Karpas-422 (cell line): ENCODE data around the gene USHBP1. TPM values are rescaled to one million over a fixed set of nuclear protein-coding genes. Genes with fewer than 3 reads are reported as not detected.

Source experiments
- DNase-seq: peaks from one replicate; pipeline ENCODE4 v3.0.0-alpha.2; 2015
- H2AFZ ChIP-seq: fragments of 200-600 bp; sonication (generic); 2 replicates; pipeline ENCODE4 v1.6.1; 2014; ENCODE audit warnings: antibody characterized with exemption, low read length, mixed read lengths
- H3K27ac ChIP-seq: fragments of 200-600 bp; sonication (generic); 2 replicates; pipeline ENCODE4 v1.5.1; 2014; ENCODE audit warnings: mild to moderate bottlenecking, low read length, moderate library complexity
- H3K27me3 ChIP-seq: fragments of 200-600 bp; sonication (generic); 2 replicates; pipeline ENCODE4 v1.6.1; 2014; ENCODE audit warnings: low read length, mixed read lengths
- H3K36me3 ChIP-seq: fragments of 200-600 bp; sonication (generic); 2 replicates; pipeline ENCODE4 v1.6.1; 2014; ENCODE audit warnings: low read length, mixed read lengths; ENCODE audit not compliant: insufficient read depth
- H3K4me1 ChIP-seq: fragments of 200-600 bp; sonication (generic); 2 replicates; pipeline ENCODE4 v1.6.1; 2014; ENCODE audit warnings: mild to moderate bottlenecking, low read length, mixed read lengths
- H3K4me2 ChIP-seq: fragments of 200-600 bp; sonication (generic); 2 replicates; pipeline ENCODE4 v1.6.1; 2014; ENCODE audit warnings: low read length, low read depth, mild to moderate bottlenecking; ENCODE audit not compliant: poor library complexity, severe bottlenecking
- H3K4me3 ChIP-seq: fragments of 200-600 bp; sonication (generic); 2 replicates; pipeline ENCODE4 v1.5.1; 2014; ENCODE audit warnings: mild to moderate bottlenecking, antibody characterized with exemption, low read length, mixed read lengths
- H3K79me2 ChIP-seq: fragments of 200-600 bp; sonication (generic); 2 replicates; pipeline ENCODE4 v1.6.1; 2014; ENCODE audit warnings: mild to moderate bottlenecking, low read length, mixed read lengths
- H3K9ac ChIP-seq: fragments of 200-600 bp; sonication (generic); 2 replicates; pipeline ENCODE4 v1.6.0; 2014; ENCODE audit warnings: low read length
- H3K9me2 ChIP-seq: fragments of 200-600 bp; sonication (generic), shearing (Covaris generic); replicated peaks from 2 replicates; pipeline ENCODE4 v1.6.0; 2014; ENCODE audit warnings: mild to moderate bottlenecking, low read length, moderate library complexity; ENCODE audit not compliant: insufficient read depth
- H3K9me3 ChIP-seq: fragments of 300-700, 200-600 bp; sonication (generic); 2 replicates; pipeline ENCODE4 v1.6.1; 2014; ENCODE audit warnings: low read length, mixed read lengths
- H4K20me1 ChIP-seq: fragments of 200-600 bp; sonication (generic); 2 replicates; pipeline ENCODE4 v1.6.1; 2014; ENCODE audit warnings: mild to moderate bottlenecking, antibody characterized with exemption, low read length, low read depth; ENCODE audit not compliant: insufficient read depth
- total RNA-seq: library from RNA; depleted of rRNA; stranded (reverse); fragments of >200 nt; shearing (Covaris generic); gene quantifications from 2 replicates; pipeline ENCODE4 v1.2.3, GENCODE V29; 2014; ENCODE audit warnings: low replicate concordance

The USHBP1 gene
- total RNA-seq, 1 experiment from 2014 or later, result not detected

GRCh38 chr19:17289489-17289888 is 24.9 kb upstream of the USHBP1 start:
- Histone ChIP-seq H4K20me1 (peaks cover 4% of the 10 kb centered on the region; the same call in 1 of the 2 replicates), H3K4me1 (peaks cover 10% of the 10 kb centered on the region), H2AFZ (no peak overlapping the region), H3K9ac (no peak overlapping the region), H3K4me3 (no peak overlapping the region), H3K9me3 (no peaks in the 10 kb centered on the region), H3K27me3 (no peaks in the 10 kb centered on the region), H3K79me2 (peaks cover 8% of the 10 kb centered on the region), H3K36me3 (peaks cover 10% of the 10 kb centered on the region), H3K27ac (no peak overlapping the region), H3K4me2 (no peak overlapping the region), H3K9me2 (no peaks in the 10 kb centered on the region)
- DNase-seq, result peak; percentile 86

DNA sequence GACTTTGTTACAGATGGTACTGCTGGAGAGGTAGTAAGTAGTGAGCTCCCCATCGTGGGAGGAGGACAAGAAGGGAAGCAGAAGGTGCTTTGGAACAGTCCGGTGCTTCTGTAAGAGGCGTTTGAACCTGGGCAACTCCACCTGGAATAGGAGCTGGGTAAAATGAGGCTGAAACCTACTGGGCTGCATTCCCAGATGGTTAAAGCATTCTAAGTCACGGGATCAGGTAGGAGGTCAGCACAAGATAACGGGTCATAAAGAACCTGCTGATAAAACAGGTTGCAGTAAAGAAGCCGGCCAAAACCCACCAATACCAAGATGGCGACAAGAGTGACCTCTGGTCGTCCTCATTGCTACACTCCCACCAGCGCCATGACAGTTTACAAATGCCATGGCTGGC is 22.2 kb upstream of the USHBP1 start:
- Histone ChIP-seq H3K4me2 (no peak overlapping the region), H3K27me3 (no peaks in the 10 kb centered on the region), H2AFZ (no peak overlapping the region), H3K4me1 (peaks cover 12% of the 10 kb centered on the region), H3K4me3 (no peak overlapping the region), H3K9me3 (no peaks in the 10 kb centered on the region), H3K9me2 (no peaks in the 10 kb centered on the region), H3K36me3 (peaks cover 21% of the 10 kb centered on the region), H3K79me2 (peaks cover 12% of the 10 kb centered on the region; the same call in 1 of the 2 replicates), H3K27ac (no peak overlapping the region), H3K9ac (no peak overlapping the region), H4K20me1 (peaks cover 12% of the 10 kb centered on the region)
- DNase-seq, result no peak

DNA sequence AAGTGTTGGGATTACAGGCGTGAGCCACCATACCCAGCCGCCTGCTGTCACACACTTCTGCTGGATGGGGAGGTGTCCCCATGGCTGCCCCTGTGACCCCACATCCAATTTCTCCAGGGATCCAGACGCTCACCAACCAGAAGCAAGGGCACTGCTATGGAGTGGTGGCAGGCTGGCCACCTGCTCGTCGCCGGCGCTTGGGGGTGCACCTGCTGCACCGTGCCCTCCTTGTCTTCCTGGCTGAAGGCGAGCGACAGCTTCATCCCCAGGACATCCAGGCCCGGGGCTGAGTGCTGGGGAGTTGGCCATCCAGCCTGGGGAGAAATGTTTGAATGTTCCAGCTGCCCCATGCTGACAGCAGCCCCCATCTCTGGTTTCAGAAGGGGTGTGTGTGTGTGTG is 21.7 kb upstream of the USHBP1 start:
- H3K4me2 ChIP-seq, result no peak overlapping the region
- H3K4me3 ChIP-seq, result no peak overlapping the region
- H3K27me3 ChIP-seq, result no peaks in the 10 kb centered on the region
- no peak overlapping the region for H3K9ac ChIP-seq
- H3K4me1 ChIP-seq, result peaks cover 17% of the 10 kb centered on the region
- no peak for DNase-seq
- peaks cover 21% of the 10 kb centered on the region for H3K36me3 ChIP-seq
- H3K9me2 ChIP-seq, result no peaks in the 10 kb centered on the region
- peaks cover 15% of the 10 kb centered on the region; the same call in 1 of the 2 replicates for H3K79me2 ChIP-seq
- no peaks in the 10 kb centered on the region for H3K9me3 ChIP-seq
- no peak overlapping the region for H2AFZ ChIP-seq
- H4K20me1 ChIP-seq, result peaks cover 12% of the 10 kb centered on the region
- H3K27ac ChIP-seq, result no peak overlapping the region

GRCh38 chr19:17285415-17286135 is 21.0 kb upstream of the USHBP1 start:
- Histone ChIP-seq H3K4me2 (no peak overlapping the region), H3K27ac (no peak overlapping the region), H3K4me3 (no peak overlapping the region), H3K27me3 (no peaks in the 10 kb centered on the region), H3K36me3 (peaks cover 21% of the 10 kb centered on the region), H3K9ac (no peak overlapping the region), H3K79me2 (peaks cover 15% of the 10 kb centered on the region; the same call in 1 of the 2 replicates), H3K9me3 (no peaks in the 10 kb centered on the region), H2AFZ (no peak overlapping the region), H3K4me1 (peaks cover 23% of the 10 kb centered on the region), H3K9me2 (no peaks in the 10 kb centered on the region), H4K20me1 (peaks cover 12% of the 10 kb centered on the region)
- DNase-seq, result no peak

- no peak overlapping the region for H3K9ac ChIP-seq
- H3K27me3 ChIP-seq, result no peaks in the 10 kb centered on the region
- H3K4me2 ChIP-seq, result no peak overlapping the region
- peaks cover 25% of the 10 kb centered on the region for H3K36me3 ChIP-seq
- no peak overlapping the region for H3K27ac ChIP-seq
- peaks cover 15% of the 10 kb centered on the region; the same call in 1 of the 2 replicates for H3K79me2 ChIP-seq
- no peak overlapping the region for H3K4me3 ChIP-seq
- H3K9me2 ChIP-seq, result no peaks in the 10 kb centered on the region
- peaks cover 23% of the 10 kb centered on the region for H3K4me1 ChIP-seq
- H2AFZ ChIP-seq, result no peak overlapping the region
- no peaks in the 10 kb centered on the region for H3K9me3 ChIP-seq
- peaks cover 12% of the 10 kb centered on the region for H4K20me1 ChIP-seq
- no peak for DNase-seq
Measured at GRCh38 chr19:17283504-17283996, 19.0 kb upstream of the USHBP1 start.

DNA sequence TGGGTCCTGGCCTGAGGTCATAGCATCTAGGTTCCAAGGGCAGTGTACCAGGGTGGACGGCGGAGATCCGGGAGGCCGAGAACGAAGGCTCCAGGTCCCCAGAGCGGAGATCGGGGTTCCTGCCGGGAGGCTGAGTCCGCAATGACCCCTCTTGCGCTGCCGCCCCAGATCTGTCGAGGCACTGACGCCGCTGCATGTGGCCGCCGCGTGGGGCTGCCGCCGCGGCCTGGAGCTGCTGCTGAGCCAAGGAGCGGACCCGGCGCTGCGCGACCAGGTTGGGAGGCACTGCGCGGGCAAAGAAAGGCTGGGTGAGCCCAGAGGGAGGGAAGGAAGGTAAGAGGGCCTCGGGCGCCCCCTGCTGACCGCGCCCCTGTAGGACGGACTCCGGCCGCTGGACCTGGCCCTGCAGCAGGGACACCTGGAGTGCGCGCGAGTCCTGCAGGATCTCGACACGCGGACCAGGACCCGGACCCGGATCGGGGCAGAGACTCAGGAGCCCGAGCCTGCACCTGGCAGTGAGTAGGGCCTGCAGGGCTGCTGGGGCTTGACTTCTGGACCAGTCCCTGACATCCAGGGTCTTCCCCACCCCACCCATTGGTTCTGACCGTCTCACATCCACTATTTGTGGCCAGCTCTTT is 18.1 kb upstream of the USHBP1 start:
- Histone ChIP-seq H3K27ac (peak overlapping the region; percentile 78), H3K4me1 (peaks cover 23% of the 10 kb centered on the region), H3K27me3 (no peaks in the 10 kb centered on the region), H3K9me2 (no peaks in the 10 kb centered on the region), H3K4me3 (peak overlapping the region; percentile 73), H4K20me1 (peaks cover 12% of the 10 kb centered on the region), H2AFZ (peak overlapping the region; percentile 81; the same call in 1 of the 2 replicates), H3K9me3 (no peaks in the 10 kb centered on the region), H3K4me2 (peak overlapping the region; percentile 90), H3K36me3 (peaks cover 25% of the 10 kb centered on the region), H3K79me2 (peaks cover 15% of the 10 kb centered on the region; the same call in 1 of the 2 replicates), H3K9ac (peak overlapping the region; percentile 87)
- DNase-seq, result peak; percentile 94

DNA sequence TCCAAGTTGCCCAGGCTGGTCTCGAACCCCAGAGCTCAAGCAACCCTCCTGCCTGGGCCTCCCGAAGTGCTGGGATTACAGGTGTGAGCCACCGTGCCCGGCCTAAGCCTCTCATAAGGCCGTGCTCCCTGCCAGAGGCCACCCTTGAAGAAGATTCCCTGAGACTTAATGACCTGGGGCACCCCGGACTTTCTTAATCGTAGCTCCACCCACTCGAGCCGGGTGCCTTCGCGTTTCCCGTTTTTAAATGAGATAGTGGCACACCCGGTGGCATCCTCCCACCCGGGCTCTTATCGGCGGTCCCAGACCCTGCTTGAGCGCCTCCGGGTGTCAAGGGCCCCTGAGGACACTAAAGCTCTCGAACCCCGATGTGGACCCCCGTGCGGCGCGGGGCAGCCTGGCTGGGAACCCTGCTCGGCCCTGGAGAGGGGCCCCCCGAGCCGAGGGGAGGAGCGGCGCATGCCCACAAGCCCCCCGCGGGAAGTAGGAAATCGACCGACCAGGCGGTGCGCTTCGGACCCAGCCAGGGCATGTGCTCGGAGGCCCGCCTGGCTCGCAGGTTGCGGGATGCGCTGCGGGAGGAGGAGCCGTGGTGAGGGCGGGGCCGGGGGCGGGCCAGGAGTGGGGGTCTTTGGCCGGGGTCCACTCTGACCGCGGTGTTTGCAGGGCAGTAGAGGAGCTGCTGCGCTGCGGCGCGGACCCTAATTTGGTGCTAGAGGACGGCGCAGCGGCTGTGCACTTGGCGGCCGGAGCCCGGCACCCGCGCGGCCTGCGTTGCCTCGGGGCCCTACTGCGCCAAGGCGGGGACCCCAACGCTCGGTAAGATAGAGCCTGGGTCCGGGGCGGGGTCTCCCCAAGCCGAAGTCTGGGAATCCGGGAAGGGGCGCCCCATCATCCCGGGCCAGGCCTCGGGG is 17.1 kb upstream of the USHBP1 start, which contains the start of gene ANKLE1:
Gene ANKLE1, plus strand, starts transcription at position 511 of the 914 bp plus-strand sequence. Its CDS starts 20 bp downstream, at position 531.
- H3K27me3 ChIP-seq, result no peaks in the 10 kb centered on the region
- peak within 1 kb of the TSS; percentile 78 for H3K27ac ChIP-seq
- H3K4me1 ChIP-seq, result peaks cover 23% of the 10 kb centered on the region
- DNase-seq, result peak; percentile 93
- peak within 1 kb of the TSS; percentile 87 for H3K9ac ChIP-seq
- H3K9me3 ChIP-seq, result no peaks in the 10 kb centered on the region
- no peaks in the 10 kb centered on the region for H3K9me2 ChIP-seq
- peak within 1 kb of the TSS; percentile 73 for H3K4me3 ChIP-seq
- peaks cover 12% of the 10 kb centered on the region for H4K20me1 ChIP-seq
- peaks cover 15% of the 10 kb centered on the region; the same call in 1 of the 2 replicates for H3K79me2 ChIP-seq
- peak within 1 kb of the TSS; percentile 81; the same call in 1 of the 2 replicates for H2AFZ ChIP-seq
- H3K4me2 ChIP-seq, result peak within 1 kb of the TSS; percentile 90
- H3K36me3 ChIP-seq, result peaks cover 25% of the 10 kb centered on the region
